Muscle of leg (tissue), 11 donors: ENCODE measurements around the gene POU2AF2. TPM values are rescaled to one million over a fixed set of nuclear protein-coding genes. Genes with fewer than 3 reads are reported as not detected.
"Not testable (repeated sequence)": the region's sequence is repeated elsewhere in the genome, so short reads cannot be mapped to it uniquely, and the experiment has no call there.

Experiments
- DNase-seq: peaks from one replicate; pipeline ENCODE4 v3.0.0; 2013
- H3K27ac ChIP-seq: one replicate; pipeline ENCODE4 v1.5.1; 2013; ENCODE audit warnings: mild to moderate bottlenecking, low read length, control low read depth
- H3K27me3 ChIP-seq: one replicate; pipeline ENCODE4 v1.6.1; 2013; ENCODE audit warnings: low read length; ENCODE audit not compliant: control insufficient read depth, insufficient read depth
- H3K36me3 ChIP-seq: one replicate; pipeline ENCODE4 v1.6.1; 2013; ENCODE audit warnings: low read length; ENCODE audit not compliant: control insufficient read depth, insufficient read depth
- H3K4me1 ChIP-seq: one replicate; pipeline ENCODE4 v1.6.1; 2013; ENCODE audit warnings: low read length; ENCODE audit not compliant: control insufficient read depth, insufficient read depth
- H3K4me3 ChIP-seq: one replicate; pipeline ENCODE4 v1.5.1; 2013; ENCODE audit warnings: low read length, control low read depth
- H3K9me3 ChIP-seq: replicated peaks from 2 replicates; pipeline ENCODE4 v1.6.1; 2013; ENCODE audit warnings: low read depth, low read length; ENCODE audit not compliant: control insufficient read depth
- WGBS: methylation state at CpG from one replicate; pipeline ENCODE4 v1.1.5; 2013; ENCODE audit warnings: missing lambda C conversion rate; ENCODE audit not compliant: insufficient coverage; 5-methylcytosine and 5-hydroxymethylcytosine counted together
- polyA plus RNA-seq, 8 donors: library from polyadenylated mRNA; unstranded; fragments of 120-200 nt; gene quantifications; one replicate each; pipeline versions ENCODE4 v1.2.1 to v1.2.3, GENCODE V29; 2013; ENCODE audit warnings: inconsistent platforms in 1 of 8, low replicate concordance in 1 of 8; ENCODE audit not compliant: insufficient read length in 8 of 8, insufficient read depth in 1 of 8
- total RNA-seq: library from RNA; stranded (reverse); fragments of 120-200 nt; gene quantifications from one replicate; pipeline ENCODE4 v1.2.4, GENCODE V29; 2013

POU2AF2 gene
- total and polyA plus RNA-seq, 9 donors, result 0.21 TPM; not detected in 8

DNA sequence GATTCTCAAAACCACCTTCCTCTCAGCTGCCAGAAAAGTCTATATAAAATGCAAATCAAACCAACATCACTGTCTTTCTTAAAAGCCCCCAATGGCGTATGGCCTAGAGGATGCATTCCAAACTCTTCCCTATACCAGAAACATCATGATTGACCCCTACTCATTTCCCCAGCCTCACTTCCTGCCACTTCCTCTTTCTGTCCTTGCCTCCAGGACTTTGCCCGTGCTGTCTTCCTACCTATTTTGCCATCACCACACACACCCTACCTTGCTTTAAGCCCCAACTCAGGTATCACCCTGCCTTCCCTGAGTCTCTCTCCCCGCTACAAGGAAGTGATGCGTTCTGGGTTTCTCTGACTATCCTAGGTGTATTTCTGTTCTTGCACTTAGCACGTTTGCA lies 8.1 kb downstream of the POU2AF2 start:
- Histone ChIP-seq H3K36me3 (no peaks in the 10 kb centered on the region), H3K27ac (no peak overlapping the region), H3K4me1 (no peaks in the 10 kb centered on the region), H3K27me3 (no peaks in the 10 kb centered on the region), H3K9me3 (no peaks in the 10 kb centered on the region), H3K4me3 (no peak overlapping the region)
- DNase-seq, result no peak
- WGBS, result 69% methylated on average over 2 of the region's 5 CpGs

DNA sequence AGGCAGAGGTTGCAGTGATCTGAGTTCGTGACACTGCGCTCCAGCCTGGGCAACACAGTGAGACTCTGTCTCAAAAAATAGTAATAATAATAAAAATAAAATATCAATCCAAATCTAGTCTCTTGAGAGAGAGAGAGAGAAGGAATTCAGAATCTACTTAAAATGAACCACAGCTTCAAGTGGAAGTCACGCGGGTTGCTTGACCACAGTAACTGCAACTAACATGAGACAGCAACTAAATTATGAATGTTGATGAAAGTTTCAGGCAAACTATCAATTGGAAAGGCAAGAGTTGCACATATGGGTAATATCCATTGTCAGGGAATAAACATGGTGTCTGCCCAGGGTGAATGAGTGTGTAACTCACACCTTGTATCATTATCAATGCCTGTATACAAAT lies 12.5 kb downstream of the POU2AF2 start:
- H3K27ac ChIP-seq, result no peak overlapping the region
- no peak overlapping the region for H3K4me3 ChIP-seq
- H3K27me3 ChIP-seq, result no peaks in the 10 kb centered on the region
- no peaks in the 10 kb centered on the region for H3K9me3 ChIP-seq
- WGBS, result no CpG with 5 or more reads among the region's 4 CpGs
- no peak for DNase-seq
- no peaks in the 10 kb centered on the region for H3K4me1 ChIP-seq
- H3K36me3 ChIP-seq, result no peaks in the 10 kb centered on the region

DNA sequence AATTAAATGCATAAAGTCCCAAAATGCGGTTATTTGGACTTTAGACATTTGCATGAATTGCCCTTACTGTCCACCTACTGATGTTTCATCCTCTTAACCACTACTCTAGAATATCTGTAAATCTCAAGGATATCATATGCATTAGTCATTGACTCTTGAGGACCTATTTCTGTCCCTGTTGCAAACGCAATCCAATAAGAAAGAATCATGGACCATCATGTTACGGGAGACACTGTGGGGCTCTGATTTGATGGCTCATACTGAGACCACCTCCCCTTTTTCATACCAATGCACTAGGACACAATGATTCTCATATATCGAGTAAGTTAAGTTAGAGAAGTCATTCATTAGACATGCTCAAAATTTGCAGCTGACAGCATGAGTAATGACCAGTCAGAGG lies 14.4 kb downstream of the POU2AF2 start:
- no peaks in the 10 kb centered on the region for H3K27me3 ChIP-seq
- 90% methylated on average over 2 of the region's 4 CpGs for WGBS

DNA sequence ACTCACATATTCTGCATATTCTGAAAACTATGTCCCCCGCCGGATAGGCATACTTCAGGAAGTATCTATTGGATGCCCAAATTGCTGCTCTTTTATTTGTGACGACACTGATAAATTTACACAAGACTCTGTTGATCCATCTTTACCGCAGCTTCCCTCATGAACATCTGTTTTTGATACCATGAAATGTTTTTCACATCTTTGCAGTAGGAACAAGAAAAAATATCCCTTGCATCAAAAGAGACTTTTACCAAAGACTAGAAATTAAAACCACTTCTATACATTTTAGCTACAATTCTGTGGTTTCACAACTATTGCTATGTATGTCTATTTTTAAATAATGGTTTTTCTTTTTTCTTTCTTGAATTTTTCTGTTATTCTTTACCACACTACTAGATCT lies 15.3 kb downstream of the POU2AF2 start:
- Histone ChIP-seq H3K4me3 (no peak overlapping the region), H3K27ac (no peak overlapping the region), H3K36me3 (no peaks in the 10 kb centered on the region), H3K9me3 (no peaks in the 10 kb centered on the region), H3K27me3 (no peaks in the 10 kb centered on the region), H3K4me1 (no peaks in the 10 kb centered on the region)
- no peak for DNase-seq
- 66% methylated on average over 3 of the region's 4 CpGs for WGBS

More for the DNA sequence above, 14.4 kb downstream of the POU2AF2 start:
- no peaks in the 10 kb centered on the region for H3K4me1 ChIP-seq
- H3K4me3 ChIP-seq, result no peak overlapping the region
- no peaks in the 10 kb centered on the region for H3K9me3 ChIP-seq
- no peak for DNase-seq
- no peaks in the 10 kb centered on the region for H3K36me3 ChIP-seq
- H3K27ac ChIP-seq, result no peak overlapping the region

DNA sequence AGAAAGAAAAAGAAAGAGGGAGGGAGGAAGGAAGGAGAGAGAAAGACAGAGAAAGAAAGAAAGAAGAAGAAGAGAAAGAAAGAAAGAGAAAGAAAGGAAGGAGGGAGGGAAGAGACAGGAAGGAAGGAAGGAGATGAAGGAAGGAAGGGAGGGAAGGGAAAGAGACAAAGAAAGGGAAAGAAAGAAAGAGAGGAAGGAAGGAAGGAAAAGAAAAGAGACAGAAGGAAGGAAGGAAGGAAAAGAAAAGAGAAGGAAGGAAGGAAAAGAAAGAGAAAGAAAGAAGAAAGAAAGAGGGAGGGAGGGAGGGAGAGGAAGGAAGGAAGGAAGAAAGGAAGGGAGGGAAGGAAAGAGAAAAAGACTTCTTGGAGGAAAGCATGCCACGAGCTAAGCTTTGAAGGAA lies 19.1 kb downstream of the POU2AF2 start:
- Histone ChIP-seq H3K4me3 (no peak overlapping the region), H3K4me1 (peaks cover 9% of the 10 kb centered on the region), H3K9me3 (no peaks in the 10 kb centered on the region), H3K27me3 (no peaks in the 10 kb centered on the region), H3K36me3 (no peaks in the 10 kb centered on the region), H3K27ac (no peak overlapping the region)
- DNase-seq, result no peak
- WGBS, result 64% methylated on average over 1 of the region's 1 CpG

DNA sequence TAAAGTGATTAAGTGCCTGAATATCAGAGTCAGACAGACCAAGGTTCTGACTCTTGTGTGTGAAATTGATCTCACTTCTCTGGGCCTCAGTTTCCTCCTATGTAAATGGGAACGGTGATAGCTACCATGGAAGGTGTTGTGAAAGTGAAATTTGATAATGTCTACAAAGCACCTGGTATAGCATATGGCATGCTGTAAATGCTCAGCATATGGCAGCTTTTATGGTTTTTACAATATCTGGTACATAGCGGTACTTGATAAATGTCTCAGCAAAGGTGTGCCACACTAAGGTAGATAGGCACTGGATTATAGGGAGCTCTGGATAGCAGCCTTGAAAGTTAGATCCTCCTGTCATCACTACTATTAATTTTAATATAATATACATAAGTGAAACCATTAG lies 19.9 kb downstream of the POU2AF2 start:
- 60% methylated on average over 1 of the region's 2 CpGs for whole genome bisulfite sequencing

DNA sequence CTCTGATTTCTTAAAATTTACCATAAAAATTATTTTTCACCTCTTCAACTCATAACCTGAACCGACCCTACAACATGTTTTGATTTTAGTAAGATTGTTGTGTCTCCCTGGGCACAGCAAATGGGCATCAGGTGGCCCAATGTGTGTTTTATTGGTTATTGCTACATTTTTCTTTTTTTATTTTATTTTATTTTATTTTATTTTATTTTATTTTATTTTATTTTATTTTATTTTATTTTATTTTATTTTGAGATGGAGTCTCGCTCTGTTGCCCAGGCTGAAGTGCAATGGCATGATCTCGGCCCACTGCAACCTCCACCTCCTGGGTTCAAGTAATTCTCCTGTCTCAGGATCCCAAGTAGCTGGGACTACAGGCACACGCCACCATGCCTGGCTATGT lies 22.8 kb downstream of the POU2AF2 start:
- DNase-seq, H3K9me3 ChIP-seq, H3K36me3 ChIP-seq, H3K4me3 ChIP-seq, H3K27ac ChIP-seq, H3K27me3 ChIP-seq: not testable (repeated sequence)
- H3K4me1 ChIP-seq, result peaks cover 16% of the 10 kb centered on the region
- no CpG with 5 or more reads among the region's 4 CpGs for WGBS

More for the DNA sequence above, 19.9 kb downstream of the POU2AF2 start:
- no peaks in the 10 kb centered on the region for H3K9me3 ChIP-seq
- no peaks in the 10 kb centered on the region for H3K36me3 ChIP-seq
- no peak overlapping the region for H3K4me3 ChIP-seq
- no peaks in the 10 kb centered on the region for H3K27me3 ChIP-seq
- no peak overlapping the region for H3K27ac ChIP-seq
- DNase-seq, result no peak
- peaks cover 11% of the 10 kb centered on the region for H3K4me1 ChIP-seq

DNA sequence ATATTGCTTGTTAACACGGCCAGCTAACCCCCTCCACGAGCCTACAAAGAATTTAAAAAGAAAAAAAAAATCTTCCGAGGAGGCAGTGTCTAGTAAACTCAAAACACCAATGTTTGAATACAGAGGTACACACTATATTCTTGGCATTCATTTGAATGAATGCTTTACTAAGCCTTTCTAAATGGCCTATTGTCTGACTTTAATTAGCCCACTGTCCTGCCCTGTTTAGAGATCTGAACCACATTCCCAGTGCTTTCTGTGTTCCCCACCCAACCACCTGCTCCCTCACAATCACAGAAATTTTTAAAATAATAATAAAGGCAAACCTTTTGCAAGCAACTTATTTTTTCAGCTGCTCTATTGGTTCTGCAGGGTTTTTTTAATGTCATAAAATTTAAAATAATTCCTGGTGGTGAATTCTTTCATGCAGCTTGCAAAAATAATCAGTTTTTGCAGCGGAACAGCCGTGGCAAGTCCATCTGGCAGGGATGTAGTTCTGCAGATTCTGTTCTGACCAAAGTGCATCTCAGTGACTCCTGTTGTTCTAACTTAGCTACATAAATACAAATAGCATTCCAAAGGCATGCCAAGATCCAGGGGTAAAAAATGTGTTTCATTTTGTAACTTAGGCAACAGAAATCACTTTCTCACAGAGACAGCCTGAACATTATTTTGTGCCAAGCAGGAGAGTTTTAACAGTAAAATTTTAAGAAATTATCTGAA lies 23.8 kb downstream of the POU2AF2 start:
- Histone ChIP-seq H3K27ac (peak overlapping the region; percentile 73), H3K9me3 (no peaks in the 10 kb centered on the region), H3K36me3 (no peaks in the 10 kb centered on the region), H3K27me3 (no peaks in the 10 kb centered on the region), H3K4me3 (no peak overlapping the region), H3K4me1 (peaks cover 16% of the 10 kb centered on the region)
- DNase-seq, result peak; percentile 90
- WGBS, result 20% methylated on average over 1 of the region's 5 CpGs

DNA sequence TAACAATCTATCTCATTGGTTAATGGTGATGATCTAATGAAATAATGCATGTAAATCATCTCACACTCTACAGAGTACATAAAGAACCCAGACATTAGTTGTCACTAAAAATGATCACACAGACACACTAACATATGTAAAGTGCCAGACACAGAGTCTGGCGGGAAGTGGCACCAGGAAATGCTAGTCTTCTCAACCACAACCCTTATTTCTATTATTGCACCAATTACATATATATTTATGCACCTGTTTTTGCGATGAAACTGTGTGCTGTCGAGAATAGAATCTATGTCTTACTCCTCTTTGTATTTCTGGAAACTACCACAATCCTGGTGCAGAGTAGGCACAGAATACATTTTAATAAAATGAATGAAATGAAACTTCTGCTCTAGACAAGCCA lies 26.9 kb downstream of the POU2AF2 start:
- DNase-seq, result no peak
- Histone ChIP-seq H3K4me3 (no peak overlapping the region), H3K36me3 (no peaks in the 10 kb centered on the region), H3K27ac (no peak overlapping the region), H3K27me3 (no peaks in the 10 kb centered on the region), H3K4me1 (peaks cover 12% of the 10 kb centered on the region), H3K9me3 (no peaks in the 10 kb centered on the region)
- WGBS, result no CpG with 5 or more reads among the region's 3 CpGs

DNA sequence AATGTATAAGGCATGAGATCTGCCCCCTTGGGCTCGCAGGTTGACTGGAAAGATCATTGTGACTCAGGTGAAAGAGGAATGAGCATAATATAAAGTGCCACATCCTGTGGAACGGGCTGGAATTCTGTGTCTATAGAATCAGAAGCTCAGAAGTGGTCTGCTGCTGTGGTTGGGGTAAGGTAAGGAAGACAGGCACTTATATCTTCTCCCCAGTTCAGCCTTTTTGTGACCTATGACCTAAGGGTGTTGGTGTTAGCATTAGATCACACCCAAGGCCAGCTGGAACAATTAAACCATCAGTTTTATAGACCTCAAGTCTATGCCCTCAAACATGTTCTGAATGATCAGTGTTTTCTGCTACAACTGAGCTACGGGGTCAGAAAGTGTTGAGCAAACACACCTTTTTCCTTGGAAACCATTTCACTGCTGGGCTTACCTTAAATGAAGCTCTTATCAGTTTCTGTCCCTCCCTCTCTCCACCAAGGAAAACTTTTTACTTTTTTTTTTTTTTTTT lies 37.1 kb downstream of the POU2AF2 start:
- Histone ChIP-seq H3K36me3 (no peaks in the 10 kb centered on the region), H3K27ac (no peak overlapping the region), H3K4me3 (no peak overlapping the region), H3K27me3 (no peaks in the 10 kb centered on the region), H3K9me3 (no peaks in the 10 kb centered on the region), H3K4me1 (peaks cover 16% of the 10 kb centered on the region)
- DNase-seq, result no peak
- WGBS, result 27% methylated on average over 1 of the region's 3 CpGs
